Progenitor cell of endocrine pancreas (in vitro differentiated cells): Measurements from ENCODE around the gene CLCN4. TPM values are rescaled to one million over a fixed set of nuclear protein-coding genes. Genes with fewer than 3 reads are reported as not detected.

Experiments
- DNase-seq: peaks from one replicate; pipeline ENCODE4 v3.0.0; 2021; ENCODE audit warnings: low spot score; ENCODE audit not compliant: unreplicated experiment
- H3K27ac Mint-ChIP-seq: 2 replicates; pipeline ENCODE4 v1.8.0; 2021; ENCODE audit warnings: mild to moderate bottlenecking, moderate library complexity, mixed read lengths
- H3K27me3 Mint-ChIP-seq: 2 replicates; pipeline ENCODE4 v1.8.0; 2021; ENCODE audit warnings: mixed read lengths
- H3K36me3 Mint-ChIP-seq: 2 replicates; pipeline ENCODE4 v1.8.0; 2022; ENCODE audit warnings: mixed read lengths; ENCODE audit not compliant: insufficient read depth
- H3K4me1 Mint-ChIP-seq: 2 replicates; pipeline ENCODE4 v1.8.0; 2021; ENCODE audit warnings: low read depth, mixed read lengths
- H3K4me3 Mint-ChIP-seq: 2 replicates; pipeline ENCODE4 v1.8.0; 2021; ENCODE audit warnings: low read depth, mild to moderate bottlenecking, moderate library complexity, mixed read lengths
- H3K9me3 Mint-ChIP-seq: 2 replicates; pipeline ENCODE4 v1.8.0; 2021; ENCODE audit warnings: low read depth, mixed read lengths
- CTCF ChIP-seq: fragments of 200-600 bp; sonication (generic); IDR thresholded peaks from one replicate; pipeline ENCODE4 v1.5.0; 2021; ENCODE audit warnings: antibody characterized with exemption, mild to moderate bottlenecking; ENCODE audit not compliant: unreplicated experiment
- total RNA-seq: library from RNA; stranded (reverse); gene quantifications from 2 replicates; pipeline ENCODE4 v1.2.1, GENCODE V29; 2021

The CLCN4 gene
- total RNA-seq, 1 donor from 2014 or later, result 15.2 TPM

- H3K9me3 Mint-ChIP-seq, result peaks cover 18% of the 10 kb centered on the region
- no peak for DNase-seq
- H3K27me3 Mint-ChIP-seq, result peaks cover 3% of the 10 kb centered on the region
- peaks cover 9% of the 10 kb centered on the region for H3K4me1 Mint-ChIP-seq
- no peaks in the 10 kb centered on the region for H3K36me3 Mint-ChIP-seq
- TF ChIP-seq CTCF, result no peak
- H3K4me3 Mint-ChIP-seq, result no peak overlapping the region
- H3K27ac Mint-ChIP-seq, result no peak overlapping the region
Observed at GRCh38 chrX:10265775-10266174, 109.0 kb downstream of the CLCN4 start.

- H3K36me3 Mint-ChIP-seq, result no peaks in the 10 kb centered on the region
- H3K4me1 Mint-ChIP-seq, result no peaks in the 10 kb centered on the region
- H3K27me3 Mint-ChIP-seq, result no peaks in the 10 kb centered on the region
- H3K27ac Mint-ChIP-seq, result no peak overlapping the region
- TF ChIP-seq CTCF, result no peak
- peaks cover 12% of the 10 kb centered on the region for H3K9me3 Mint-ChIP-seq
- no peak overlapping the region for H3K4me3 Mint-ChIP-seq
- DNase-seq, result no peak
Observed at GRCh38 chrX:10278716-10279115, 121.9 kb downstream of the CLCN4 start.

GRCh38 chrX:10280071-10280470 lies 123.3 kb downstream of the CLCN4 start:
- Mint-ChIP-seq H3K27ac (no peak overlapping the region), H3K9me3 (peaks cover 12% of the 10 kb centered on the region), H3K36me3 (no peaks in the 10 kb centered on the region), H3K4me3 (no peak overlapping the region), H3K4me1 (no peaks in the 10 kb centered on the region), H3K27me3 (no peaks in the 10 kb centered on the region)
- no peak for DNase-seq
- TF ChIP-seq CTCF, result no peak

GRCh38 chrX:10282490-10282889 lies 125.7 kb downstream of the CLCN4 start:
- no peaks in the 10 kb centered on the region for H3K27me3 Mint-ChIP-seq
- no peak overlapping the region for H3K27ac Mint-ChIP-seq
- no peak for DNase-seq
- peaks cover 22% of the 10 kb centered on the region for H3K9me3 Mint-ChIP-seq
- no peaks in the 10 kb centered on the region for H3K36me3 Mint-ChIP-seq
- no peak overlapping the region for H3K4me3 Mint-ChIP-seq
- TF ChIP-seq CTCF, result no peak
- no peaks in the 10 kb centered on the region for H3K4me1 Mint-ChIP-seq

- Mint-ChIP-seq H3K27me3 (no peaks in the 10 kb centered on the region), H3K4me1 (no peaks in the 10 kb centered on the region), H3K27ac (no peak overlapping the region), H3K9me3 (peaks cover 26% of the 10 kb centered on the region), H3K4me3 (no peak overlapping the region), H3K36me3 (no peaks in the 10 kb centered on the region)
- TF ChIP-seq CTCF, result no peak
- no peak for DNase-seq
Observed at GRCh38 chrX:10286195-10286594, 129.4 kb downstream of the CLCN4 start.

Other genes with a start within 250 kb of the CLCN4 start
- gene CLDN34, start 189.6 kb upstream of the CLCN4 start, total RNA-seq, result 0.38 and 0.42 TPM in 2 replicates